H54 (cell line): ENCODE data around the gene NCKAP5L.

Experiments
- DNase-seq: peaks from one replicate; pipeline ENCODE4 v3.0.0; 2011; ENCODE audit warnings: low spot score, mixed read lengths; ENCODE audit not compliant: insufficient read length
- FAIRE-seq: peaks from 3 replicates; lab custom pipeline; 2011; peaks lifted over from hg19 to GRCh38; lab: Jason Lieb, UNC
- POLR2A ChIP-seq: IDR thresholded peaks from 2 replicates; pipeline ENCODE4 v1.6.1; 2011; ENCODE audit warnings: low read depth, mild to moderate bottlenecking, low read length

NCKAP5L gene

GRCh38 chr12:49853671-49854070, 25.5 kb upstream of the NCKAP5L start:
- no peak for FAIRE-seq
- TF ChIP-seq POLR2A = no peak
- no peak for DNase-seq

- DNase-seq = no peak
- TF ChIP-seq POLR2A = no peak
- FAIRE-seq = no peak
Observed at GRCh38 chr12:49847161-49847560, 18.9 kb upstream of the NCKAP5L start.

DNA sequence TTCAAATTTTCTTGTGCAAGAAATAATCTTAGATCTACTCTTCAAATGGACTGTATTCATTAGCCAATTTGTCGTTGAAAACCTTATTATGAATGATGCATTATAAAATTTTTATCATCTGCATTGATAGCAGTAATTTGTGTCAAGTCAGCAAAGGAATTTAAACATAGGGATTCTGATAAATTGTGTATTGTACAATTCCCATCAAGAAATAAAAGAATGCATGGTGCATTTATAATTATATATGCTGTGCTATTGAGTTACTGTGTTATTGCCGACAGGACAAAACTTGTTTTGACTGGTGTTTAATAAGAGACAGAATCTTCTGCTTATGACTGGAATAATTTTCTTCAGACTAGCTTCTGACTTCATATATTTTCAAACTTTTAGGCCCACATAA, 17.8 kb upstream of the NCKAP5L start:
- TF ChIP-seq POLR2A = no peak
- DNase-seq (no peak), FAIRE-seq (no peak)

DNA sequence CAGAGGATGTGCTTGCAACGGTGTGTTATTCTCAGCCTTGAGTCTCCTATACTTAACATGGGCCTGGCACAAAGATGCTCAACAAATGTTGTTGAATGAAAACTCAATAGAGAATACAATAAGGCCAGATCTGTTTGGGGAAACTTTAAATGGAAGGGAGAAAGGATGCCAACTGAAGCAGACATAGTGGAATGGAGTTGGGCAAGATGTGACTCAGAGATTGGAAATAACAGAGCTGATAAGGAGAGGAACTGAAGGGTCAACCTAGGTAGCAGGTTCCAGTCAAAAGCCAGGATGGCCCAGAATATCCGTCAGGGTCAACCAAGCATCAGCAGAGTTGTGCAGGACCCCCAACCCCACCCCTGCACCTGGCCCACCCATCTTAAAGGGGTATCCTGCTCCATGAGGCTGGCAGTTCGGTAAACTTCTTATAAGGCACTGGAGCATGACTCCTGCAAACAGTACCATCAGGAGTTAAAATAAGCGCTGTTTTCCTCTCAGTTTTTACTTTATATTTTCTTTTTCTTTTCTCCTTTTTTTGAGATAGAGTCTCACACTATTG, 15.7 kb upstream of the NCKAP5L start:
- no peak for FAIRE-seq
- no peak for DNase-seq
- no peak for TF ChIP-seq POLR2A

GRCh38 chr12:49843411-49843810, 15.2 kb upstream of the NCKAP5L start:
- FAIRE-seq = no peak
- TF ChIP-seq POLR2A = no peak
- DNase-seq = no peak

GRCh38 chr12:49842519-49843352, 14.5 kb upstream of the NCKAP5L start, which contains the start of gene BCDIN3D:
Gene BCDIN3D, minus strand, starts transcription at chr12:49843106. Its CDS starts 19 bp downstream, at chr12:49843087.
- FAIRE-seq (peak; percentile 84), DNase-seq (peak; percentile 87)
- TF ChIP-seq POLR2A = peak; percentile 75

GRCh38 chr12:49838973-49839633, 10.9 kb upstream of the NCKAP5L start:
- FAIRE-seq (no peak), DNase-seq (no peak)
- no peak for TF ChIP-seq POLR2A

DNA sequence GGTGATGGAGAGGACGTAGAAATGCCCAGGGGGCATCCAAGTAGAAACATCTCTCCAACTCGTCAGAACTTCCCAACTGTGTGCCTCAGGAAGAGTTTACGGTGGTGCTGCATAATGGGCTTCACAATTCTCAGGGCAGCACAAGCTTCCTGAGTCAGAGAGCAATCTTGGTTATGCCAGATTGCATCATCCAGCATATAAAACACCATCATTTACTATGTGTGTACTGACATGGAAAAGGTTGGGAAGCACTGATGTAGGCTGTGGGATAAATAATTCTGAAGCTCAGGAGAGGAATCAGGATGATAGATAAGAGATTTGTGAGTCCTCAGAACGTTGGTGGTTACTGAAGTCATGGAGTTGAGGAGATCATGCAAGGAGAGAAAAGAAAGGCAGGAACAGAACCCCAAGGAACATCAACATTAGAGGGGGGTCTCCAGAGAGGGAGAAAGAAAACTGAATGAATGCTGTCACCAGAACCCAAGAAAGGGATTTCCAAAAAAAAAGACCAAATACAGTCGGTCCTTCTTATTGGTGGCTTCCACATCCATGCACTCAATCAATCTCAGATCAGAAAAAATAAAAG, 4.7 kb upstream of the NCKAP5L start:
- TF ChIP-seq POLR2A = no peak
- FAIRE-seq (peak; percentile 30), DNase-seq (no peak)

DNA sequence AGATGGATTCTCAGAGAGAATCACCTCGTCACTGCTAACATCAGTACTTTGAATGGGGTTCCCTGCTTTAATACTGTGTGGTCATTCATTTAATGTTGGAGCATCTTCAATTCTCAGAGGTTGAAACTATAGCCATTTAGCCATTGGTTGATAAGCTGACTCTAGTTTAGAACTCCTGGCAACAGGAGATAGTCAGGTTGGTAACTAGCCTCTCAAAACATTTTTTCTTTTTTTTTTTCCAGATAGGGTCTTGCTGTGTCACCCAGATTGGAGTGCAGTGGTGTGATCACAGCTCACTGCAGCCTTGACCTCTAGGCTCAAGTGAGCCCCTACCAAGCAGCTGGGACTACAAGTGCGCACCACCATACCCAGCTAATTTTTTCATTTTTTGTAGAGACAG, 3.5 kb upstream of the NCKAP5L start:
- FAIRE-seq = no peak
- no peak for TF ChIP-seq POLR2A
- DNase-seq = no peak

DNA sequence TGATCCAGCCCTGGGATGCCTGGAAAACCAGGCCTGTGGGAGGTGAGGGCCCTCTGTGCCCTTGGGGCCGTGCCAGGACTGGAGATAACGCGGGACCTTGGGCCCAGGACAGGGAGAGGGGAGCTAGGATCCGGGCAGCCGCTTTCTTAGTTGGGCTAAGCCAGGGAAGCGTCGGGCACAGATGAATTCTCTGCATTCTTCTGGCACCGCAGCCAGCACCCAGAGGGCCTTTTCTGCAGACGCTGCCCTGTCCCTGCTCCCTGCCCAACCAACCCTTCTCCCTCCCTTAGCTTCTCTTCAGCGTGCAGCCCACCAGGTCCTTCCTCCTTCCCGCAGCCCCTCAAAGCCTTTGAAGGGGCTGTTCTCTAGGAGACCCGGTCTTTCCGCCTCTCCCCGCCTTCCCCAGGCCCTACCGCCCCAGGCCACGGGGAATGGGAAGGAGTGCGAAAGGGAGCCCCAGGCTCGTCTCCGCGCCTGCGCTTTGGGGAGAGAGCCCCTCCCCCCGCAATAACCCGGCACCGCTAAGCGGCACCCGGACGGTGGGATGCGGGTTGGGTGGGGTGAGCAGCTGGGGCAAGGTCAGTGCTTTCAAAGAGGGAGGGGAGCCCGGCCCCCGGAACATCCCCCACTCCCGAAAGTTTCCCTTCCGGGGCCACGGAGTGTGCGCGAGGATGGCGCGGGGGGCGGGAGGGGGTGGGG, 663 bp downstream of the NCKAP5L start:
- peak; percentile 30; the same call in 1 of the 2 replicates for TF ChIP-seq POLR2A
- DNase-seq = peak; percentile 81
- no peak for FAIRE-seq

- no peak for TF ChIP-seq POLR2A
- FAIRE-seq (no peak), DNase-seq (no peak)
Observed at GRCh38 chr12:49827051-49827400, 1.2 kb downstream of the NCKAP5L start.

GRCh38 chr12:49825971-49826421, 2.2 kb downstream of the NCKAP5L start:
- FAIRE-seq = no peak
- no peak for DNase-seq
- TF ChIP-seq POLR2A = no peak

DNA sequence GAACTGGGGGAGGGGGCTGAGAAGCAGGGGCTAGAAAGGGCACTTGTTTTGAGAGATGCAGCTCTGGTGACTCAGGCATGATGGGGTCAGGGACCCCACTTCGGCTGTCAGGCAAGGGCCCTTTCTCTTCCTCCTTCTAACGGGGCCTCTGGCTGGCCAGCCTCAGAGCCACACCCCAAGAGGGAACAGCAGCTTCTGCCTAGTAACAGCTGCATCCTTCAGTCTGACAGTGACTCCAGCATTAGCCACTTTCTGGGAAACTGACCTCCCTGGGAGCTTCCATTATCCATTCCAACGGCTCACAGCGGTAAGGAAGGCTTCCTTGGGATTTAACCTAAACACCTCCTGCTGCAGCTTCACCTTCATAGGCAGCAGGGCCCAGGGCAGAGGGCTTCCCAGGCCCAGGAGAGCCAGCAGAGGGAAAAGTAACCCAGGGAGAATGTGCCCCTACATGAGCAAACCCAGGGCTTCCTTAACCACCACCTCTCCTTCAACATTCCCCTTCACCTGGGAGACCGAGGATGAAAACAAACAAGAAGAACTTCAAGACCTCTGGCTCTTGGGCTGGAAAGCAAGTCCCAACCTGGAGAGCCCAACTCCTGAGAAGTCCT, 2.7 kb downstream of the NCKAP5L start:
- TF ChIP-seq POLR2A = no peak
- DNase-seq = no peak
- no peak for FAIRE-seq
